ENCODE data around the gene DXO. TPM values are rescaled to one million over a fixed set of nuclear protein-coding genes. Genes with fewer than 3 reads are reported as not detected.
A peak's percentile ranks its signal among the peaks of the same experiment; 100 is the strongest.
"Not testable (repeated sequence)": the region's sequence is repeated elsewhere in the genome, so short reads cannot be mapped to it uniquely, and the experiment has no call there.

DXO gene
- total and polyA plus RNA-seq, 5 donors from 2014 or later, result 8.4 to 47.7 (median 10.0) TPM

DNA sequence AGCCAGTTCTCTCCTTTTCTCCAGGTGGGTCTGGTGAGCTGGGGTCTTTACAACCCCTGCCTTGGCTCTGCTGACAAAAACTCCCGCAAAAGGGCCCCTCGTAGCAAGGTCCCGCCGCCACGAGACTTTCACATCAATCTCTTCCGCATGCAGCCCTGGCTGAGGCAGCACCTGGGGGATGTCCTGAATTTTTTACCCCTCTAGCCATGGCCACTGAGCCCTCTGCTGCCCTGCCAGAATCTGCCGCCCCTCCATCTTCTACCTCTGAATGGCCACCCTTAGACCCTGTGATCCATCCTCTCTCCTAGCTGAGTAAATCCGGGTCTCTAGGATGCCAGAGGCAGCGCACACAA, 26.8 kb downstream of the DXO start:
- no peaks in the 10 kb centered on the region for H3K4me1 Mint-ChIP-seq
- Histone ChIP-seq H3K27me3 (ENCODE audit: control insufficient read depth, insufficient read depth, low read length) (no peaks in the 10 kb centered on the region), H3K4me1 (ENCODE audit: control insufficient read depth, insufficient read depth, low read length, poor library complexity, severe bottlenecking) (no peaks in the 10 kb centered on the region), H3K36me3 (ENCODE audit: control insufficient read depth, insufficient read depth, low read length) (no peaks in the 10 kb centered on the region), H3K9me3 (ENCODE audit: control insufficient read depth in 2 of 2, low read length in 2 of 2) (no peaks in the 10 kb centered on the region), H3K27ac (ENCODE audit: insufficient read depth, low read length, poor library complexity, severe bottlenecking) (no peak overlapping the region), H3K4me3 (ENCODE audit: low read depth, low read length) (no peak overlapping the region)
- no peak overlapping the region for H3K27ac Mint-ChIP-seq
- H3K9me3 Mint-ChIP-seq, result peaks cover 0 to 4% (median 0%) of the 10 kb centered on the region in 7 donors
- H3K4me3 Mint-ChIP-seq, result no peak overlapping the region
- DNase-seq (no peak), ATAC-seq (ENCODE audit: low read depth in 2 of 2) (no peak)
- H3K36me3 Mint-ChIP-seq, result no peaks in the 10 kb centered on the region
- peaks cover 25% of the 10 kb centered on the region for H3K27me3 Mint-ChIP-seq

DNA sequence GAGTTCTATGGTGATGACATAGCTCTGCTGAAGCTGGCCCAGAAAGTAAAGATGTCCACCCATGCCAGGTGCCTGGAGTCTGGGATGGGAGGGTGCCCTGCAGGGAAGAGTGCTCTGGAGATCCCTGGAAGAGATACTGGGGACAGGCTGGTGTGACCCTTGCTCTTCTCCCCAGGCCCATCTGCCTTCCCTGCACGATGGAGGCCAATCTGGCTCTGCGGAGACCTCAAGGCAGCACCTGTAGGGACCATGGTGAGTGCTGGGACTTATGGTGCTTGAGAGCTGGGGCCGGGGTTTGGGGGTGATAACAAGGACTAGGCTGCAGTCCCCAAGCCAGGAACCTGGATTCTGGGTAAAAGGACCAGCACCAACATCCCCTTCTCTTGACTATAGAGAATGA, 28.2 kb downstream of the DXO start:
- H3K4me1 ChIP-seq (ENCODE audit: control insufficient read depth, insufficient read depth, low read length, poor library complexity, severe bottlenecking), result no peaks in the 10 kb centered on the region
- H3K27ac ChIP-seq (ENCODE audit: insufficient read depth, low read length, poor library complexity, severe bottlenecking), result no peak overlapping the region
- H3K4me1 Mint-ChIP-seq, result no peaks in the 10 kb centered on the region
- ATAC-seq (ENCODE audit: low read depth in 2 of 2), result no peak
- no peaks in the 10 kb centered on the region for H3K36me3 ChIP-seq (ENCODE audit: control insufficient read depth, insufficient read depth, low read length)
- H3K27me3 Mint-ChIP-seq, result peaks cover 29% of the 10 kb centered on the region
- H3K9me3 ChIP-seq (ENCODE audit: control insufficient read depth in 2 of 2, low read length in 2 of 2), result no peaks in the 10 kb centered on the region
- no peak overlapping the region for H3K4me3 Mint-ChIP-seq
- no peak overlapping the region for H3K27ac Mint-ChIP-seq
- H3K27me3 ChIP-seq (ENCODE audit: control insufficient read depth, insufficient read depth, low read length), result no peaks in the 10 kb centered on the region
- no peak for DNase-seq
- H3K4me3 ChIP-seq (ENCODE audit: low read depth, low read length), result no peak overlapping the region
- no peaks in the 10 kb centered on the region for H3K36me3 Mint-ChIP-seq
- H3K9me3 Mint-ChIP-seq, result peaks cover 0 to 4% (median 0%) of the 10 kb centered on the region in 7 donors

DNA sequence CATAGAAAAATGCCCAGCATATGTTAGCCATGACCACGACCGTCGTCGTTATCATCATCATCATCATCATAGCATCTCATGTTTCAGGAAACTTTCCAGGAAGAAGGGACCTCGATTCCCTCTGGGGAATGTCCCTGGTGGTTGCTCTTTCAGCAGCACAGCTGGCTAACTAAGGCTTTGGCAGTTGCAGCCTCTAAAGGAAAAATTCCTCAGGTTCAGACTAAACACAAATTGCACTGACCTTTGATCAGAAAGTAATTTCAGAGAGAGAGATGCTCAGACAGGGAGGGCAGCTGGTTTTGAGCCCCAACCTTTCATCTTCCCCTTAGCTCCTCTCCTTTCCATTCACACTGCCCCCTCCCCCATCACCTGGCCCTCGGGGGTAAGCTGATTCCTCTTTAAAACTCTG, 31.7 kb downstream of the DXO start:
- no peaks in the 10 kb centered on the region for H3K36me3 Mint-ChIP-seq

DNA sequence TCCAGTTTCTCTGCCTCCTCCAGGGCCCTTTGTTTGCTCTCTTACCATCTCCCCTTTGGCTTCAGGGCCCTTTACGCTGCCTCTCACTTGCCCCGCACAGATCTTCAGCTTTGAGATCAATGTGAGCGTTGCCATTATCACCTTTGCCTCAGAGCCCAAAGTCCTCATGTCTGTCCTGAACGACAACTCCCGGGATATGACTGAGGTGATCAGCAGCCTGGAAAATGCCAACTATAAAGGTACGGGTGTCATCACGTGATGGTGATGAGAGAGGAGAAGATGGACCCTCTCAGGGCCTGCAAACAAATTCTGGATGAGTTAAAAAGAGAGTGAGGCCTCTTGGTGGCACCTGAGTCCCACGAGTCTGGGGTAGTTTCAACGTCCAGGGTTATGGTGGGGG, 36.1 kb downstream of the DXO start:
- no peaks in the 10 kb centered on the region for H3K36me3 ChIP-seq (ENCODE audit: control insufficient read depth, insufficient read depth, low read length)
- H3K27me3 Mint-ChIP-seq, result peaks cover 16% of the 10 kb centered on the region
- H3K4me3 ChIP-seq (ENCODE audit: low read depth, low read length), result no peak overlapping the region
- no peaks in the 10 kb centered on the region for H3K36me3 Mint-ChIP-seq
- H3K4me3 Mint-ChIP-seq, result no peak overlapping the region
- peak overlapping the region in 1 of 3 donors; percentile 36 for H3K27ac Mint-ChIP-seq
- no peaks in the 10 kb centered on the region for H3K9me3 Mint-ChIP-seq
- ATAC-seq (ENCODE audit: low read depth in 2 of 2), result no peak
- H3K27ac ChIP-seq (ENCODE audit: insufficient read depth, low read length, poor library complexity, severe bottlenecking), result no peak overlapping the region
- no peaks in the 10 kb centered on the region for H3K9me3 ChIP-seq (ENCODE audit: control insufficient read depth in 2 of 2, low read length in 2 of 2)
- no peaks in the 10 kb centered on the region for H3K4me1 ChIP-seq (ENCODE audit: control insufficient read depth, insufficient read depth, low read length, poor library complexity, severe bottlenecking)
- DNase-seq, result no peak
- H3K4me1 Mint-ChIP-seq, result peaks cover 0 to 2% (median 0%) of the 10 kb centered on the region in 4 donors
- H3K27me3 ChIP-seq (ENCODE audit: control insufficient read depth, insufficient read depth, low read length), result no peaks in the 10 kb centered on the region

More for the DNA sequence above, 31.7 kb downstream of the DXO start:
- no peaks in the 10 kb centered on the region for H3K36me3 ChIP-seq (ENCODE audit: control insufficient read depth, insufficient read depth, low read length)
- Mint-ChIP-seq H3K9me3 (peaks cover 0 to 2% (median 0%) of the 10 kb centered on the region in 7 donors), H3K4me1 (no peaks in the 10 kb centered on the region), H3K27ac (peak overlapping the region in 1 of 3 donors; percentile 1), H3K4me3 (no peak overlapping the region), H3K27me3 (peaks cover 25% of the 10 kb centered on the region)
- H3K9me3 ChIP-seq (ENCODE audit: control insufficient read depth in 2 of 2, low read length in 2 of 2), result no peaks in the 10 kb centered on the region
- no peaks in the 10 kb centered on the region for H3K27me3 ChIP-seq (ENCODE audit: control insufficient read depth, insufficient read depth, low read length)
- no peaks in the 10 kb centered on the region for H3K4me1 ChIP-seq (ENCODE audit: control insufficient read depth, insufficient read depth, low read length, poor library complexity, severe bottlenecking)
- DNase-seq, result no peak
- no peak for ATAC-seq (ENCODE audit: low read depth in 2 of 2)
- H3K27ac ChIP-seq (ENCODE audit: insufficient read depth, low read length, poor library complexity, severe bottlenecking), result no peak overlapping the region
- H3K4me3 ChIP-seq (ENCODE audit: low read depth, low read length), result no peak overlapping the region

DNA sequence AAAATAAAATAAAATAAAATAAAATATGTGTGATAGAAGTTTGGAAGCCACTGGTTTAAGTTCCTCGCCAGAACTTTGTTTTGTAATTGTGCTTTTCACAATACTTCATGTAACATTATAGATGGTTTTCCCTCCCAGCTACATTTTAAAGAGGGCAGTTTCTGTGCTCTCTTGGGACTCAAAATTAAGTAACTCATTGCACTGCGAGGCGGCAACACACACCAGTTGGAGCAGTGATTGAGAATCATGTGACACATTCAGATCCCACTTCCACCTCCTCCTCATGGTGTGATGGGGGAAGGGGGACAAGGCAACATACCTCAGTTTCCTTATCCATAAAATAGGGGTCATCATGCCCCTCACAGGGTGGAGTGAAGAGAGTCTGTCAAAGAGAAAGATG, 36.9 kb downstream of the DXO start:
- no peak for ATAC-seq (ENCODE audit: low read depth in 2 of 2)
- Histone ChIP-seq H3K27ac (ENCODE audit: insufficient read depth, low read length, poor library complexity, severe bottlenecking) (no peak overlapping the region), H3K36me3 (ENCODE audit: control insufficient read depth, insufficient read depth, low read length) (no peaks in the 10 kb centered on the region), H3K4me1 (ENCODE audit: control insufficient read depth, insufficient read depth, low read length, poor library complexity, severe bottlenecking) (no peaks in the 10 kb centered on the region), H3K4me3 (ENCODE audit: low read depth, low read length) (no peak overlapping the region), H3K27me3 (ENCODE audit: control insufficient read depth, insufficient read depth, low read length) (no peaks in the 10 kb centered on the region), H3K9me3 (ENCODE audit: control insufficient read depth in 2 of 2, low read length in 2 of 2) (no peaks in the 10 kb centered on the region)
- Mint-ChIP-seq H3K27me3 (peaks cover 12% of the 10 kb centered on the region), H3K27ac (no peak overlapping the region), H3K4me1 (peaks cover 0 to 2% (median 0%) of the 10 kb centered on the region in 4 donors), H3K36me3 (no peaks in the 10 kb centered on the region), H3K4me3 (no peak overlapping the region), H3K9me3 (no peaks in the 10 kb centered on the region)
- no peak for DNase-seq

DNA sequence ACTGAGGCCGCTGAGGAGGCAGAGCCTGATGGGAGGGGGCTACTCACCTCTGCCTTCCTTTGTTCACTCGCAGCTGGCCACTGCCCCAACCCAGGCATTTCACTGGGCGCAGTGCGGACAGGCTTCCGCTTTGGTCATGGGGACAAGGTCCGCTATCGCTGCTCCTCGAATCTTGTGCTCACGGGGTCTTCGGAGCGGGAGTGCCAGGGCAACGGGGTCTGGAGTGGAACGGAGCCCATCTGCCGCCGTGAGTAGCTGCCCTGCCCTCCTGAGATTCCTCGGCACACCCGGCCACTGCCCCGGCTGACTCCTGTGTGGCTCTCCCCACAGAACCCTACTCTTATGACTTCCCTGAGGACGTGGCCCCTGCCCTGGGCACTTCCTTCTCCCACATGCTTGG, 38.4 kb downstream of the DXO start:
- H3K27me3 Mint-ChIP-seq, result peaks cover 8% of the 10 kb centered on the region
- Histone ChIP-seq H3K36me3 (ENCODE audit: control insufficient read depth, insufficient read depth, low read length) (no peaks in the 10 kb centered on the region), H3K9me3 (ENCODE audit: control insufficient read depth in 2 of 2, low read length in 2 of 2) (no peaks in the 10 kb centered on the region), H3K27me3 (ENCODE audit: control insufficient read depth, insufficient read depth, low read length) (no peaks in the 10 kb centered on the region), H3K4me1 (ENCODE audit: control insufficient read depth, insufficient read depth, low read length, poor library complexity, severe bottlenecking) (no peaks in the 10 kb centered on the region), H3K27ac (ENCODE audit: insufficient read depth, low read length, poor library complexity, severe bottlenecking) (no peak overlapping the region), H3K4me3 (ENCODE audit: low read depth, low read length) (no peak overlapping the region)
- ATAC-seq (ENCODE audit: low read depth in 2 of 2), result no peak
- H3K4me1 Mint-ChIP-seq, result peaks cover 0 to 2% (median 0%) of the 10 kb centered on the region in 4 donors
- no peak for DNase-seq
- H3K36me3 Mint-ChIP-seq, result no peaks in the 10 kb centered on the region
- H3K9me3 Mint-ChIP-seq, result no peaks in the 10 kb centered on the region
- no peak overlapping the region for H3K27ac Mint-ChIP-seq
- no peak overlapping the region for H3K4me3 Mint-ChIP-seq

DNA sequence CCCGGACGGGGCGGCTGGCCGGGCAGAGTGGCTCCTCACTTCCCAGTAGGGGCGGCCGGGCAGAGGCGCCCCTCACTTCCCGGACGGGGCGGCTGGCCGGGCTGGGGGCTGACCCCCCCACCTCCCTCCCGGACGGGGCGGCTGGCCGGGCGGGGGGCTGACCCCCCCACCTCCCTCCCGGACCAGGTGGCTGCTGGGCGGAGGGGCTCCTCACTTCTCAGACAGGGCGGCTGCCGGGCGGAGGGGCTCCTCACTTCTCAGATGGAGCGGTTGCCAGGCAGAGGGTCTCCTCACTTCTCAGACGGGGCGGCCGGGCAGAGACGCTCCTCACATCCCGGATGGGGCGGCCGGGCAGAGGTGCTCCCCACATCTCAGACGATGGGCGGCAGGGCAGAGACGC, 39.8 kb downstream of the DXO start:
- H3K27me3 ChIP-seq (ENCODE audit: control insufficient read depth, insufficient read depth, low read length); H3K9me3 ChIP-seq (ENCODE audit: control insufficient read depth in 2 of 2, low read length in 2 of 2); H3K4me3 ChIP-seq (ENCODE audit: low read depth, low read length); H3K36me3 ChIP-seq (ENCODE audit: control insufficient read depth, insufficient read depth, low read length); H3K4me1 Mint-ChIP-seq; H3K27me3 Mint-ChIP-seq; H3K36me3 Mint-ChIP-seq; ATAC-seq (ENCODE audit: low read depth in 2 of 2); H3K4me1 ChIP-seq (ENCODE audit: control insufficient read depth, insufficient read depth, low read length, poor library complexity, severe bottlenecking); H3K27ac ChIP-seq (ENCODE audit: insufficient read depth, low read length, poor library complexity, severe bottlenecking); DNase-seq; H3K27ac Mint-ChIP-seq; H3K4me3 Mint-ChIP-seq; H3K9me3 Mint-ChIP-seq: not testable (repeated sequence)

DNA sequence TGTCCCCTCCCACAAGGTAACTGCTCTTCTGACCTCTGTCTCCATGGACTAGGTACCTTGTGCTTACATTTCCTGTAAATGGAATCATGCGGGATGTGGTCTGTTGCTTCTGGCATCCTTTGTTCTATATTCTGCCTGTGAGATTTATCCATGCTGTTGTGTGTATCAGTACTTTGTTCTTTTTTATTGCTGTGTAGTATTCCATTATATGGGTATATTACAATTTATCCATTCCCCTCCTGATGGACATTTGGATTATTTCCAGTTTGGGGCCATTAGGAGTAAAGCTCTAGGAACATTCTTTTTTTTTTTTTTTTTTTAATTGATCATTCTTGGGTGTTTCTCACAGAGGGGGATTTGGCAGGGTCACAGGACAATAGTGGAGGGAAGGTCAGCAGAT, 41.0 kb downstream of the DXO start:
- no peaks in the 10 kb centered on the region for H3K4me1 ChIP-seq (ENCODE audit: control insufficient read depth, insufficient read depth, low read length, poor library complexity, severe bottlenecking)
- H3K27me3 Mint-ChIP-seq, result peaks cover 4% of the 10 kb centered on the region
- H3K36me3 Mint-ChIP-seq, result no peaks in the 10 kb centered on the region
- H3K4me1 Mint-ChIP-seq, result peaks cover 0 to 2% (median 0%) of the 10 kb centered on the region in 4 donors
- no peak overlapping the region for H3K4me3 Mint-ChIP-seq
- DNase-seq, result no peak
- H3K9me3 ChIP-seq (ENCODE audit: control insufficient read depth in 2 of 2, low read length in 2 of 2), result no peaks in the 10 kb centered on the region
- H3K4me3 ChIP-seq (ENCODE audit: low read depth, low read length), result no peak overlapping the region
- H3K27me3 ChIP-seq (ENCODE audit: control insufficient read depth, insufficient read depth, low read length), result no peaks in the 10 kb centered on the region
- H3K9me3 Mint-ChIP-seq, result no peaks in the 10 kb centered on the region
- H3K27ac ChIP-seq (ENCODE audit: insufficient read depth, low read length, poor library complexity, severe bottlenecking), result no peak overlapping the region
- H3K27ac Mint-ChIP-seq, result no peak overlapping the region
- H3K36me3 ChIP-seq (ENCODE audit: control insufficient read depth, insufficient read depth, low read length), result no peaks in the 10 kb centered on the region
- ATAC-seq (ENCODE audit: low read depth in 2 of 2), result no peak
